ENCODE measurements around the gene FYCO1. TPM values are rescaled to one million over a fixed set of nuclear protein-coding genes. Genes with fewer than 3 reads are reported as not detected.
"Not testable (repeated sequence)": the region's sequence is repeated elsewhere in the genome, so short reads cannot be mapped to it uniquely, and the experiment has no call there.

FYCO1 gene
- total RNA-seq, 2 donors from 2014 or later: 67.4 to 99.0 TPM

DNA sequence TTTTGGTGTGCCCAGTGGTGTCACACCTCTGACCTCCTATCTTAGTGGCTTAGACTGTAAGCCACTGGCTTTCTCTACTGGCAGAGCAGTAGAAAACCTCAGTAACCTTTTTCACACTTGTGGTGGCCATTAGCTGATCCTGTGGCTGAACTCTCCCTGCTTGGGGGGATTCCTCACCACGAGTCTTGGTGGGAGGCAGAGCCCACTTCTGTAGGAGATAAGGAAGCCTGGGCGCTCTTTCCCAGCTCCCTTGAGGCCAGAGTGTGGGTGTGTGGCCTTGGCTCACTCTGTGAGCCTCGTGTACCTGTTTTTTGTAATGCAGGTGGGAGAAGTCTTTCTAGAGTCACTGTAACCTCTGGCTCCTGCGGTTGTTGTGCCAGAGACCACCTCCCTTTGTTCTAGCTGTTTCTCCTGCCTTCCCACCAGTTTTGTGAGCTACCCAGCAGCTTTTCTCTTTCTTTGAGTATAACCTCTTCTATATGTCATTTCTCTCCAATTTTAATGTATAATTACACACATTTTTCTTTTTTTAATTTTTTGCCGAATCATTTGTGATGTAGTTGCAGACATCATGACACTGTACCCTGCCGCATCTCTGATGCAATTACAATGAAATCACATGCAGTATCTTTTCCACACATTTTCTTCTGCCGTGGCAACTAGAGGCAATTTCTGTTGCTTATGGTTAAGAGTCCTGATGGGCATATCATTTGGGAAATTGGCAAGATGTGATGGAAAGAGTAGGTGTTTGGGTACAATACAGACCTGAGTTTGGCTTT, 17.9 kb upstream of the FYCO1 start:
- intact Hi-C loops (cut with DNase I): no loop called here
- no peak for DNase-seq (ENCODE audit: low spot score)

DNA sequence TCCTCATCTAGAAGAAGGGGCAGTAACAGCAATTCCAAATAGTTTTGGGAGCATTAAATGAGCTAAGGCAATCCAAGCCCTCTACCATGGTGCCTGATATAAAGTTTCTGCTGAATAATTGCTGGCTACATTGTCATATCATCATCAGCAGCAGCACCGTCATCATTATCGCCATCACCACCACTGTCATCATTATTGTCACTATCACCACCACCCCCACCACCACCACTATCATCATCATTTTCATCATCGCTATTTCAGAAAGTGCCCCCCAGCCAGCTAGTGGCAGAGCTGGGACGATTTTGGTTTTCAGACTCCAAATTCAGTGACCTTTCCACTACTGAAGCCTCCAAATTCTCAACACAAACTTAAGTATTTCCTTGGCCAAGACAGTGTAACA, 16.6 kb upstream of the FYCO1 start:
- intact Hi-C loops (cut with DNase I): no loop called here
- no peak for DNase-seq (ENCODE audit: low spot score)

DNA sequence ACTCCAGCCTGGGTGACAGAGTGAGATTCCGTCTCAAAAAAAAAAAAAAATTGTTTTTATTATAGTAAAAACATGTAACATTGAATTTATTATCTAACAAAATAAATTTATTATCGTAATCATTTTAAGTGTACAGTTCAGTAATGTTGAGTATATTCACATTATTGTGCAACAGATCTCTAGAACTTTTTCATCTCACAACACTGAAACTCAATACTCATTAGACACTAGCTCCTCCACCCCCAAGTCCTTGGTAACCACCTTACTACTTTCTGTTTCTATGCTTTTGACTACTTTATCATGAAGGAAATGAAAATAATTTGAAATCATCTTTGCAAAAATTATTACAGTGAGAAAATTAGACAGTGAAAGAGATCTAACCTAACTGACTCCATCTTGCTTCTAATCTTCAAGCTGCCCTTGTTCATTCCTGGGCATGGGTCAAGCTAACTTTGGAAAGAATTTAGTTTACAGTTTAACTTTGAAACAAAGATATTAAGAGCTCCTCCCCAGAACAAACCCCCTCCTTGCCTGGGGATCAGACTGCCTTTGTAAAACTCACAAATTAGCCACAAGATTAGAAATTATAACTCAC, 15.0 kb upstream of the FYCO1 start:
- intact Hi-C loops (cut with DNase I): no loop called here

DNA sequence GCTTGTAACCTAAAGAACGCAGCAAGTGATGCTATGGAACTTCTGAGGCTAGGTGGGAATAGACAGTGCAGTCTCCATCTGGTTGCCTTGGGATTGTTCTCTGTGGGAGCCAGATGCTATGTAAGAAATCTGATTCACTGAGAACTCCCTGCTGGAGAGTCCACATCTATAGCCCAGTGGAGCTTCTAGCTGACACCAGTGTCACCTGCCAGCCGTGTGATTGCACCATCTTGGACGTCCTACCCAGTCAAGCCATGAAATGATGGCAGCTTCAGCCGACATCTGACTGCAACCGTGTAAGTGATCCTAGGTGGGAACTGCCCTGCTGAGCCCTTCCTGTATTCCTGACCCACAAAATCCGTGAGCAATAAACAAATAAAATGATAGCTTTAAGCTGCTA, 12.4 kb upstream of the FYCO1 start:
- intact Hi-C loops (cut with DNase I): no loop called here
- DNase-seq (ENCODE audit: low spot score): no peak

More for the DNA sequence above, 15.0 kb upstream of the FYCO1 start:
- no peak for DNase-seq (ENCODE audit: low spot score)

DNA sequence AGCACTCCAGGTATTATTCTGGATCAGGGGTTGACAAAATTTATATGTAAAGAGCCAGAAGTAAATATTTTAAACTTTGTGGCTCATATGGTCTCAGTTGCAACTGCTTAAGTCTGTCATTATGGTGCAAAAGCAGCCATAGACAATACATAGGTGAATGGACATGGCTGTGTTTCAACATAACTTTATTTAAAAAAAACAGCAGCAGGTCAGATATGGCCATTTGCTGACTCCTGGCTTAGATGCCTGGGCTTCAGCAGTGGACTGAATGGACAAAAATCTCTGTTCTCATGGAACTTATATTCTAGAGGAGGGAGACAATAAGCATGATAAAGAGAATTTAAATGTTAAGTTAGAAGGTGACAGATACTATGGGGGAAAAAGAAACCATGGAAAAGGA, 11.7 kb upstream of the FYCO1 start:
- intact Hi-C loops (cut with DNase I): no loop called here
- DNase-seq (ENCODE audit: low spot score): no peak

DNA sequence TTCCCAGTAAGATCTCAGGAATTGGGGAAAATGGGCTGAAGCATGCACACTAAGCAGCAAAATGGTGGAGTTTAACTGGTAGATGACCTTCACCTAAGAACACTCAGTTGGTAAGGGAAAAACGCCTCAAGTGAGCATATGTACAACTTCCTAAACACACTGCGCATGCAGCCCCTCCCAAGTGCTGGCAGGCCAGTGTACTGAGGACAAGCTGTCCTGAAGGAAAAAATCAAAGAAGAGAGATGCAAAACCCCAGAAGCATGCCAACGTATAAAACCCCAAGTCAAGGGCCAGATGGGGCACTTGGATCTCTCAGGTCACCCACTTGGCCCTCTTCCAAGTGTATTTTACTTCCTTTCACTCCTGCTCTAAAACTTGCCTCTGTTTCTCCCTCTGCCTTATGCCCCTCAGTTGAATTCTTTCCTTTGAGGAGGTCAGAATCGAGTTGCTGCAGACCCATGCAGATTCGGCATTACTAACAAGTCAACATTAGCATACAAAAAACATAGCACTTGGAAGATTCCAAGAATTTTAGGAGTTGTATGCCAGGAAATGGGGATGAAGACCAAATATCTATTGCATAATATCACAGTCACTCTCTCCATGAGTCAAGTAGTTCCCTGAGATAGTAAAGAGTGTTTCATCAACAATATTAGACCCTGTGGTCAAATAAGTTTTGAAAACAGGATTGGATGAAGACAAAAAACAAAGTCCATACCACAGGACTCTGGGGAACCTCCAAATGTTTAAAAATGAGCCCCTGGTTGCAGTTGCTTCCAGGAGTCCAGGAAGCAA, 10.8 kb upstream of the FYCO1 start:
- DNase-seq (ENCODE audit: low spot score): no peak
- intact Hi-C loops (cut with DNase I): no loop called here

DNA sequence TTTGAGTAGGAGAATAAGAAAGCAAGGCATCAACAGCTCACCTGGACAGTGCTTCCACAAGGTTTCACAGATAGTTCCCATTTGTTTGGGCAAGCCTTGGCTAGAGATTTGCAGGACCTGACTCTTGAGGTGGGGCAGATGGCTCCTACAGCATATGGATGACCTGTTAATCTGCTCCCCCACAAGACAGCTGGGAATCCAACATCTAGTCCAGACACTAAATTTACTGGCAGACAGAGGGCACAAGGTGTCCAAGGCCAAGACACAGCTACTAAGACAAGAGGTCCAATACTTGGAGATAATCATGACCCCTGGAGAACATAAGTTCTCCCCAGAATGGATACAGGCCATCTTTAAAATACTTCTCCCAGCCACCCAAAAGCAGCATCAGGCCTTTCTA, 8.1 kb upstream of the FYCO1 start:
- DNase-seq (ENCODE audit: low spot score); intact Hi-C loops (cut with DNase I): not testable (repeated sequence)

DNA sequence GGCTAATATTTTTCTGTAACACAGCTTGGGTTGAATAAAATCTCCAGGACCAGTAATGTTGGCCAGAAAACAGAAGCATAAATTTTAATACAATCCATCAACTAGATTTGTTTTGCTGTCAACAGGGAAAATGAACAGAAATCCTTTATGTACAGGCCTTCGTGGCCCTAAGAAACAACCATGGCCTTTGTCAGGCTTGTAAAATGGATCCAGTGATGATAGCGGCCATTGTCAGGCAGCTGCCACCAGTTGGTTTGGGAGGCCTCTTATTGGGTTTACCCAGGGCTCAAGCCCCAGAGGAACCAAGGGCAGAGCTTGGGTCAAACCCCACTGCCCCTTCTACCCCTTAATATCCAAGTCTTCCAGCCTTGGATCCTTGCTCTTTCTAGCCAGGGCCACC, 5.6 kb upstream of the FYCO1 start:
- DNase-seq (ENCODE audit: low spot score): no peak
- intact Hi-C loops (cut with DNase I): no loop called here

DNA sequence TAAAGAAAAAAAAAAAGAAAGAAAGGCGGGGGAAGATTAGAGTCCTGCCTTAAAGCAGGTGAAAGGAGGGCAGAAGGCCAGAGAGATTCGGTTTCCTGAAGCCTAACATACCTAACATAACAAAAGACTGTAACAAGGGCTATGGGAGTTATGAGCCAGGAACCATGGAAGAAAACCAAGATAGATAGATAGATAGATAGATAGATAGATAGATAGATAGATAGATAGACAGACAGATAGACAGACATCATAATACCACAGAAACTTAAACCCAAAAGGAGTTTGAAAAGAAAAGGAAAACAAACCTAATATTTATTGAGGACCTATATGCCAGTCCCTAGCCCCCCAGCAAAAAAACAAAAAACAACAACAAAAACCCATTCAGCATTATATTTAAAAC, 2.3 kb upstream of the FYCO1 start:
- no peak for DNase-seq (ENCODE audit: low spot score)
- intact Hi-C loops (cut with DNase I): no loop called here

DNA sequence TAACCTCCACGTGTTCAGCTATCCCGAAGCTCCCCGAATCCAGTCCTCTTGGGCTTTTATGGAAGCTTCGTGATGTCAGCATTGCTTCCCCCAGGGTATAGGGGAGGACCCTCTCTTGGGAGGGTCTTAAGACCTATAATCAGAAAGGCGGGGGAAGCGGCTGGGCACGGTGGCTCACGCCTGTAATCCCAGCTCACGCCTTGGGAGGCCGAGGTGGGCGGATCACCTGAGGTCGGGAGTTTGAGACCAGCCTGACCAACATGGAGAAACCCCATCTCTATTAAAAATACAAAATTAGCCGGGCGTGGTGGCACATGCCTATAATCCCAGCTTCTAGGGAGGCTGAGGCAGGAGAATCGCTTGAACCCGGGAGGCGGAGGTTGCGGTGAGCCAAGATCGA, 1.9 kb upstream of the FYCO1 start:
- DNase-seq (ENCODE audit: low spot score); intact Hi-C loops (cut with DNase I): not testable (repeated sequence)

DNA sequence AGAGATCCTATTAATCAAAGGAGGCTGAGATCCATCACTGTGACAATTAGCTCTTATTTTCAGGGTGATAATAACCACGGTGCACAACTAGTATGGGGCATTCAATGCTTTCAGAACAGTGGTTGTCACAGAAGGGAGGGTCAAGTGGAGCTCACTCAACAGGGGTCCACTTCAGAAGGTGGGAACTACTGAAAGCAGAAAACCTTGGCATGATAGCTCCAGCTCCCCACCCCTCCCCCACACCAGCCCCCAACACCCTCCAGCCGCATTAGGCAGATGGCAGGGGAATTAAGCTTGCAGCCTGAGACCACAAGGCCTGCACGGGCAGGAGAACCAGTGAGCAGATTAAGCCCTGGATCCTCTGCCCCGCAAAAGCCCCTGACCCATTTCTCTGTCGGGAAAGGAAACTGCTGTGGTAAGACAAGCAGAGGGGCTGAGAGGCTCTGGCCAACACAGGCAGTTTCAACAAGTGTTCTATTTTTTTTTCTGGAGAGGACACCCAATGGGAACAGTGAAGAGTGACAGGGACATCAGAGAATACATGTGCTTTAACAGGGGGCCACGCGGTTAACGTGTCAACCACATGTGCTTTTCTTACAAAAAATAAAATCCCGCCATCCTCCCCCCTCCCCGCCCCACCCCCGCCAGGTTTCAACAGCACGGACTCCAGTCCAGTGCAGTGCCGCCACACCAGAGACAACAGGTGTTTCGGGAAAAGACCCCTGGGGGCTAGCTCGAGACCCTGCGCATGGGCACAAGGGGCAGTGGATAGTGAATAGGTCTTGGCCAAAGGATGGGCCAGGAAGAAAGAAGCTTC, 997 bp downstream of the FYCO1 start:
- intact Hi-C loops (cut with DNase I): no loop called here
- DNase-seq (ENCODE audit: low spot score): no peak

DNA sequence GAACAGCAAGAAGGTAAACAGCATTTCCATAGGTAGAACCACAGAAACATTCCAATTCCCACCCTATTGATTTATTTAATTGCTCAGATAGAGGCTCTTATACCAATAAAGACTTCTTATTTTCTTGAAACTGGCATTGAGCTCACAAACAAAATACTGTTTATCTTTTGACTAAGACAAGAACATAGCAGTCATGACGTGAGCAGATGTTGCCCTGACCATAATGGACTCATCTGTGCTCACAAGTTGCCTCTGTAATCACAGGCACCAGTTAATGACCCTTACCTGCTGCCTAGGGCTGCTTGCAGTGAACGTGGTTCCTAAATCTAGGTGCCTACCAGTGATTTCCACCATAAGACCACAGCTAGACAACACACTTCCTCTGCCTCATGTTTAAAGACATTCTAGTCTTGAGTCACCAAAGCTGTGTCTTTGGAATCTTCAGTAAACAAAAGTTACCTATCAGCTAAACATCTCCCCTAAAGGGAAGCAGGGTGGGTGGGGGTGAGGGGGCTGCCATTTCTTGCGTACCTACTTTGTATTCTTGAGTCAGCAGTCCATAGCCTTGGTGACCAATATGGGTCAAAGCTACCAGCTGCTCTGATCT, 2.1 kb downstream of the FYCO1 start:
- DNase-seq (ENCODE audit: low spot score): no peak
- intact Hi-C loops (cut with DNase I): no loop called here

DNA sequence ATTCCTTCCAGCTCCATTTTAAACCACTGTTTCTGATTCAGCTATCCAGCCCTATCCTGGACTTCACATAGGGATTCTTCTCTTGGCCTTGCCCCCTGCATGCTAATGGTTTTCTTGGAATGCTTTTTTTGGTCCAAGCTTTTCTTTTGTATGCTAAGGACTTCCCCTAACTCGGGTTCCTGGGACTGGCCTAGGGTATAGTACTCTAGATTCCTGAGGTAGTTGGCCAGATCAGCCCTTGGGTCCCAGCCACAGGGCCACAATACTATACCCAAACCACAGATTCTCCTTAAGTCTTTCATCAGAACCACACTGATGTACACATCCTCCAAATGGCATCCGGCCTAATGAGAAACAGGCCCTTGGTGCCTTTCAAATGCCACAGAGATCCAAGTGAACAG, 2.8 kb downstream of the FYCO1 start:
- intact Hi-C loops (cut with DNase I): no loop called here
- no peak for DNase-seq (ENCODE audit: low spot score)

DNA sequence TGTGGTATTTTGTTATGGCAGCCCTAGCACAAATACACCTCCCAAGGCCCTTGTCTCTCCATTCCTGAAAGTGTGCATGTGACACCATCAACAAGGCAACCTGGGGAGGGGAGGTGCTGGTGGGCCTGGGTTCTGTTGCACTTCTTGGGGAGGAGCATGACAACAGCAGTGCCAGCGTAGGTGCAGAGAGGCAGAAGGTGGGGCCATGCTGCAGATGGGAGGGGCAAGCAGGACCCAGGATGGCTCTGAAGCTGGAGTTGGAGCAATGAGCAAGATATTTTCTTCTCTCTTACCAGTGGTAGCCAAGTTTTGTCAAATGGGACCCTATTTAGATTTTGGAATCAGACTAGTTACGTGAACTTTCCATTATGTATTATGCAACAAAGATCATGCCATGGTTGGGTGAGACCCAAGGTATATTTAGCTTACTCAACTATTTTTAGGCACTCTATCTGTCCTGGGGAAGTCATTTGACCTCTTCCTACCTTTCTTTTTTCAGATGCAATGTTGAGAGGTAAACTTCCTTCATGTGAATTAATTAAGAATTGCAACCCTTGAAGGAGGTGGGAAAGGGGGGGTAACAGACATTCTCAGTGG, 3.4 kb downstream of the FYCO1 start:
- DNase-seq (ENCODE audit: low spot score): no peak
- intact Hi-C loops (cut with DNase I): no loop called here

DNA sequence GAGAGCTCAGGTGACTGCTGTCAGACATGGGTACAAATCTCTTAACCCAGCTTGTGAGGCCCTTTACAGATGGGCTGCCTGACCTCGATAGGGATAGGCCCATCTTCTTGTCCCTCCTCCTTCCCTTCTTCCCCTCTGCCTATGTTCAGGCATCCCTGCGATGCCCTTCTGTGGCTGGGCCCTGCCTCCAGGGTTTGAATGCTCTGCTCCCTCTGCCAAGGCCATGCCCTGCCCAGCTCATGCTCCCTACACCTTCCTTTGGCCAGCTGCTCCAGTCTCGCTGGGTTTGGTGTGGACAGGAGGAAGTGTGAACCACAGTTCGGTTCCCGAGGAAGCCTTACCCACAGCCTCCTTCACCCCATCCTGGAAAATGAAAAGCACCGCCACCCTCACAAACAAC, 4.3 kb downstream of the FYCO1 start:
- intact Hi-C loops (cut with DNase I): no loop called here

DNA sequence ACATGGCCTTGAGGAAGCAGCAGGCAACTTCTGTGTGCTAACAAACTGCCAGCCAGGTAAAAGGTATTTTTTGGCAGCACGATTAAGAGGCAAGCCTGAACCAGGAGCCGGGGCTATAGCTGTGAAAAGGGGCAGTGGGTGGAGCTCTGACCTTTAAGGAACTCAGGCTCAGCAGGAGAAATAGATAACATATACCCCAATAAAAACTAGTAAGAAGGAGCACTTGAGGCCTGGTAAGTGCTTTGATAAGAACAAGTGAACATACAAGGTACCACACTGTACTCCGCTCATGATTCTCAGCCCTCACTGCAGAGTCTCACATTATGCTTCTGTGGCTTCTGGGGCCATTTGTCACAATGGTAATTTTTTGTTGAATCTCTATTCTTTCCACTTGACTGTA, 5.4 kb downstream of the FYCO1 start:
- intact Hi-C loops (cut with DNase I): no loop called here
- DNase-seq (ENCODE audit: low spot score): no peak

More for the DNA sequence above, 4.3 kb downstream of the FYCO1 start:
- DNase-seq (ENCODE audit: low spot score): no peak

DNA sequence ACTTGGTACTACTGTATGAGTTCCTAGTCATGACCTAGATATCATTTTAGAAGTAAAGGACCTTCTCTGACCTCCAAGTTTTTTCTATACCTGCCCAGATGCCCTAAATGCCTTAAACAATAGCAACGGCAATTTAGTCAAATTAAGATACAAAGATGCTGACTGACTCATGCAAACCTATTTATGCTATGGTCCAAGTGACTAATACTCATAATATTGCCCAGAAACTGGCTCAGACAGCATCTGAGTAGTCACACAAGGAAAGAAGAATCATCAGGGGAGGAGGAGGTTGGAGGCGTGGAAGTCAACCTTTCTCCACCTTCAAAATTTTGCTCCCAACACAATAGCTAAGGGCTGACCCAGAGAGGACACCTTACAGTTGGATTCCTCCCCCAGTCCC, 6.8 kb downstream of the FYCO1 start:
- DNase-seq (ENCODE audit: low spot score): no peak
- intact Hi-C loops (cut with DNase I): no loop called here

DNA sequence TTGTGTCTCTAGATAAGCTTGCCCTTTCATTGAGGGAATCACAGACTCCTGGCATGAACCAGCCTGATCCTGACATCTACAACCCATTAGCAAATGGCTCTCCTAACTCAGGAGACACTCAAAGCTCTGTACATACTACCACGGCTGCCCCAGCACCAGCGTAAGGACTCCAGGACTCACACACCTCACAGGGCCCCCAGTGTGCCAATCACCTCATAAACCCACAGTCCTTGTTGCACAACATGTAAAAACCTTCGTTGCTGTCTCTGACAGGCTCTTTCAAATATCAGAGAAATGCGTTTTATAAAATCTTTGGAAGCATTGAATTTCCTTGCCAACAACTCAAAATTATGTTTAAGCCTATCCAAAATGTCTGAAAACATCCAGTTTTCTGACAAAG, 7.3 kb downstream of the FYCO1 start:
- intact Hi-C loops (cut with DNase I): no loop called here
- DNase-seq (ENCODE audit: low spot score): no peak

Data from posterior vena cava (tissue), 2 donors.